Measurements from ENCODE around the gene HPCAL4. TPM values are rescaled to one million over a fixed set of nuclear protein-coding genes. Genes with fewer than 3 reads are reported as not detected.
A peak's percentile ranks its signal among the peaks of the same experiment; 100 is the strongest.

Gene HPCAL4
- total and polyA plus RNA-seq, 9 of the 15 experiments (the other 6 are each of a cell fraction or from before 2014, with no cell fraction given): 0.01 to 0.04 (median 0.04) TPM; not detected in 4

DNA sequence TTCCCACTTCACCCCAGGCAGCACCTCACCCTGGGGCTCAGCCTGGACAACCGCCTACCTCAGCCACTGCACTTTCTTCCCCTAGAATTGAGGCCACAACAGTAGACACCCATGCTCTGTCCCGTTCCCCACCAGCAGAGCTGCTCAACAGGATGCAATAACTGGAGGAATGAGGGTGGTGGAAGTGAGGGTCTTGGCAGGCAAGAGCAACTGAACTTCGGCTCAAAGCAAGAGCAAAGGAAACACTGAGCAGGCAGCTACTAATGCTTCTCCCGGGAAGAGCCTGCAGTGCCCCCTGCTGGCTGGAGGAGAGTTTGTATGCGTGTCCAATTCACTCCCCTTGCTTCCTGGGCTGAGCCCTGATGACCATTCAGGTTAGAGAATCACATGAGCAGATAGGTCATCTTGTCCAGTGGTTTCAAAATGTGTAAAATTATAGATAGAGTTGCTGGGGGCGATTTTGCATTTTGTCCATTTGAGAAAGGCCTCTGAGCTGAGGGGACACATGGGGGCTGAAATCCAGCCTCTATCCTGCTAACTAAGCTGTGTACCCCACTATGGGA lies 33.2 kb downstream of the HPCAL4 start (continued):
- TF ChIP-seq NCOA4 (IDR thresholded peaks at IDR 0.05; ENCODE audit: partially characterized antibody) (no peak), ZKSCAN8 (CRISPR knock-in tag; IDR thresholded peaks at IDR 0.05) (no peak), ZNF507 (tag; conservative IDR thresholded peaks at IDR 0.05) (no peak), FOXP1 (CRISPR knock-in tag; IDR thresholded peaks at IDR 0.05) (no peak), ATF7 (IDR thresholded peaks at IDR 0.05) (0 out of 2 replicates have a peak, but pooled peaks have one; percentile 40), ZNF586 (CRISPR knock-in tag; conservative IDR thresholded peaks at IDR 0.05) (no peak), LCOR (CRISPR knock-in tag; IDR thresholded peaks at IDR 0.05) (no peak), MCM5 (IDR thresholded peaks at IDR 0.05; ENCODE audit: low read depth) (no peak), MAFK (IDR thresholded peaks at IDR 0.05; ENCODE audit: low read length) (no peak), SPI1 (IDR thresholded peaks at IDR 0.05; ENCODE audit: borderline replicate concordance, low read depth, low read length) (no peak), MIER1 (IDR thresholded peaks at IDR 0.05; ENCODE audit: low read depth) (no peak), RERE (CRISPR knock-in tag; IDR thresholded peaks at IDR 0.05; ENCODE audit: borderline replicate concordance) (no peak), TBP (optimal IDR thresholded peaks at IDR 0.05; ENCODE audit: low read depth, low read length) (no peak), TAF7 (tag; IDR thresholded peaks at IDR 0.05) (no peak), NCOR1 (IDR thresholded peaks at IDR 0.05) (no peak), TOE1 (IDR thresholded peaks at IDR 0.05; ENCODE audit: borderline replicate concordance) (0 out of 2 replicates have a peak, but pooled peaks have one; percentile 51), TOE1 (CRISPR knock-in tag; IDR thresholded peaks at IDR 0.05; ENCODE audit: borderline replicate concordance, low read depth) (no peak)
- TF ChIP-seq, protein P1, sequence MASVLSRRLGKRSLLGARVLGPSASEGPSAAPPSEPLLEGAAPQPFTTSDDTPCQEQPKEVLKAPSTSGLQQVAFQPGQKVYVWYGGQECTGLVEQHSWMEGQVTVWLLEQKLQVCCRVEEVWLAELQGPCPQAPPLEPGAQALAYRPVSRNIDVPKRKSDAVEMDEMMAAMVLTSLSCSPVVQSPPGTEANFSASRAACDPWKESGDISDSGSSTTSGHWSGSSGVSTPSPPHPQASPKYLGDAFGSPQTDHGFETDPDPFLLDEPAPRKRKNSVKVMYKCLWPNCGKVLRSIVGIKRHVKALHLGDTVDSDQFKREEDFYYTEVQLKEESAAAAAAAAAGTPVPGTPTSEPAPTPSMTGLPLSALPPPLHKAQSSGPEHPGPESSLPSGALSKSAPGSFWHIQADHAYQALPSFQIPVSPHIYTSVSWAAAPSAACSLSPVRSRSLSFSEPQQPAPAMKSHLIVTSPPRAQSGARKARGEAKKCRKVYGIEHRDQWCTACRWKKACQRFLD (CRISPR knock-in tag; IDR thresholded peaks at IDR 0.05): 0 out of 2 replicates have a peak, but pooled peaks have one; percentile 30
- TF ChIP-seq, protein P2, sequence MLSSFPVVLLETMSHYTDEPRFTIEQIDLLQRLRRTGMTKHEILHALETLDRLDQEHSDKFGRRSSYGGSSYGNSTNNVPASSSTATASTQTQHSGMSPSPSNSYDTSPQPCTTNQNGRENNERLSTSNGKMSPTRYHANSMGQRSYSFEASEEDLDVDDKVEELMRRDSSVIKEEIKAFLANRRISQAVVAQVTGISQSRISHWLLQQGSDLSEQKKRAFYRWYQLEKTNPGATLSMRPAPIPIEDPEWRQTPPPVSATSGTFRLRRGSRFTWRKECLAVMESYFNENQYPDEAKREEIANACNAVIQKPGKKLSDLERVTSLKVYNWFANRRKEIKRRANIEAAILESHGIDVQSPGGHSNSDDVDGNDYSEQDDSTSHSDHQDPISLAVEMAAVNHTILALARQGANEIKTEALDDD (IDR thresholded peaks at IDR 0.05): no peak
